Measurements from ENCODE around the gene BPIFA3. TPM values are rescaled to one million over a fixed set of nuclear protein-coding genes. Genes with fewer than 3 reads are reported as not detected.
A peak's percentile ranks its signal among the peaks of the same experiment; 100 is the strongest.

BPIFA3 gene
- total and polyA plus RNA-seq, 2 experiments from 2014 or later: not detected

GRCh38 chr20:33233129-33233774 lies 16.1 kb downstream of the BPIFA3 start:
- Histone ChIP-seq H3K4me1 (ENCODE audit: insufficient read depth) (no peaks in the 10 kb centered on the region), H3K79me2 (replicated peaks; ENCODE audit: insufficient read depth) (no peaks in the 10 kb centered on the region), H3K27ac (ENCODE audit: low read depth) (no peak overlapping the region), H3K9me2 (ENCODE audit: insufficient read depth) (no peaks in the 10 kb centered on the region), H3K4me3 (no peak overlapping the region), H3F3A (replicated peaks; ENCODE audit: low read depth) (no peaks in the 10 kb centered on the region), H3K36me3 (ENCODE audit: insufficient read depth) (no peaks in the 10 kb centered on the region), H3K27me3 (ENCODE audit: insufficient read depth) (no peaks in the 10 kb centered on the region), H4K20me1 (replicated peaks; ENCODE audit: insufficient read depth) (no peaks in the 10 kb centered on the region), H3K4me2 (no peak overlapping the region), H2AFZ (no peak overlapping the region; the same call in 1 of the 2 replicates)
- DNase-seq (ENCODE audit: low spot score) (peak; percentile 74), ATAC-seq (peak; percentile 99)
- H3K36me3 Mint-ChIP-seq (ENCODE audit: low read depth): no peaks in the 10 kb centered on the region; the same call in 2 of the 3 replicates
- no peak overlapping the region for H3K27ac Mint-ChIP-seq
- peak; percentile 53 to 84 for TF ChIP-seq CTCF (conservative IDR thresholded peaks at IDR 0.05; ENCODE audit: low read depth in 2 of 2)
- TF ChIP-seq STAT1 (IDR thresholded peaks at IDR 0.05; ENCODE audit: unreplicated experiment): no peak
- peaks cover 7% of the 10 kb centered on the region; the same call in 2 of the 3 replicates for H3K4me1 Mint-ChIP-seq
- no peaks in the 10 kb centered on the region for H3K27me3 Mint-ChIP-seq (ENCODE audit: insufficient read depth, low read depth, poor library complexity)
- no peaks in the 10 kb centered on the region for H3K9me3 Mint-ChIP-seq
- H3K4me3 Mint-ChIP-seq: no peak overlapping the region

GRCh38 chr20:33234050-33234449 lies 16.9 kb downstream of the BPIFA3 start:
- Histone ChIP-seq H3K4me1 (ENCODE audit: insufficient read depth) (no peaks in the 10 kb centered on the region), H3K27ac (ENCODE audit: low read depth) (no peak overlapping the region), H2AFZ (no peak overlapping the region), H3K27me3 (ENCODE audit: insufficient read depth) (no peaks in the 10 kb centered on the region), H3K79me2 (replicated peaks; ENCODE audit: insufficient read depth) (no peaks in the 10 kb centered on the region), H3K4me3 (no peak overlapping the region), H3K9me2 (ENCODE audit: insufficient read depth) (no peaks in the 10 kb centered on the region), H3K4me2 (no peak overlapping the region), H3F3A (replicated peaks; ENCODE audit: low read depth) (no peaks in the 10 kb centered on the region), H4K20me1 (replicated peaks; ENCODE audit: insufficient read depth) (no peaks in the 10 kb centered on the region), H3K36me3 (ENCODE audit: insufficient read depth) (no peaks in the 10 kb centered on the region)
- Mint-ChIP-seq H3K4me3 (no peak overlapping the region), H3K4me1 (peaks cover 7% of the 10 kb centered on the region; the same call in 2 of the 3 replicates), H3K36me3 (ENCODE audit: low read depth) (no peaks in the 10 kb centered on the region; the same call in 2 of the 3 replicates), H3K27ac (no peak overlapping the region), H3K27me3 (ENCODE audit: insufficient read depth, low read depth, poor library complexity) (no peaks in the 10 kb centered on the region), H3K9me3 (no peaks in the 10 kb centered on the region)
- no peak for ATAC-seq
- no peak for DNase-seq (ENCODE audit: low spot score)
- no peak for TF ChIP-seq NANOG (IDR thresholded peaks at IDR 0.05; ENCODE audit: borderline replicate concordance)
- TF ChIP-seq ETS1 (IDR thresholded peaks at IDR 0.05): no peak
- TF ChIP-seq, protein P1, sequence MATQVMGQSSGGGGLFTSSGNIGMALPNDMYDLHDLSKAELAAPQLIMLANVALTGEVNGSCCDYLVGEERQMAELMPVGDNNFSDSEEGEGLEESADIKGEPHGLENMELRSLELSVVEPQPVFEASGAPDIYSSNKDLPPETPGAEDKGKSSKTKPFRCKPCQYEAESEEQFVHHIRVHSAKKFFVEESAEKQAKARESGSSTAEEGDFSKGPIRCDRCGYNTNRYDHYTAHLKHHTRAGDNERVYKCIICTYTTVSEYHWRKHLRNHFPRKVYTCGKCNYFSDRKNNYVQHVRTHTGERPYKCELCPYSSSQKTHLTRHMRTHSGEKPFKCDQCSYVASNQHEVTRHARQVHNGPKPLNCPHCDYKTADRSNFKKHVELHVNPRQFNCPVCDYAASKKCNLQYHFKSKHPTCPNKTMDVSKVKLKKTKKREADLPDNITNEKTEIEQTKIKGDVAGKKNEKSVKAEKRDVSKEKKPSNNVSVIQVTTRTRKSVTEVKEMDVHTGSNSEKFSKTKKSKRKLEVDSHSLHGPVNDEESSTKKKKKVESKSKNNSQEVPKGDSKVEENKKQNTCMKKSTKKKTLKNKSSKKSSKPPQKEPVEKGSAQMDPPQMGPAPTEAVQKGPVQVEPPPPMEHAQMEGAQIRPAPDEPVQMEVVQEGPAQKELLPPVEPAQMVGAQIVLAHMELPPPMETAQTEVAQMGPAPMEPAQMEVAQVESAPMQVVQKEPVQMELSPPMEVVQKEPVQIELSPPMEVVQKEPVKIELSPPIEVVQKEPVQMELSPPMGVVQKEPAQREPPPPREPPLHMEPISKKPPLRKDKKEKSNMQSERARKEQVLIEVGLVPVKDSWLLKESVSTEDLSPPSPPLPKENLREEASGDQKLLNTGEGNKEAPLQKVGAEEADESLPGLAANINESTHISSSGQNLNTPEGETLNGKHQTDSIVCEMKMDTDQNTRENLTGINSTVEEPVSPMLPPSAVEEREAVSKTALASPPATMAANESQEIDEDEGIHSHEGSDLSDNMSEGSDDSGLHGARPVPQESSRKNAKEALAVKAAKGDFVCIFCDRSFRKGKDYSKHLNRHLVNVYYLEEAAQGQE (IDR thresholded peaks at IDR 0.05; ENCODE audit: unreplicated experiment): no peak
- TF ChIP-seq ZNF331 (CRISPR knock-in tag; IDR thresholded peaks at IDR 0.05; ENCODE audit: low read depth): no peak
- TF ChIP-seq CTCF (conservative IDR thresholded peaks at IDR 0.05; ENCODE audit: low read depth in 2 of 2): no peak
- no peak for TF ChIP-seq STAT1 (IDR thresholded peaks at IDR 0.05; ENCODE audit: unreplicated experiment)
- TF ChIP-seq EZH2 (IDR thresholded peaks at IDR 0.05; ENCODE audit: low read depth, unreplicated experiment): no peak
- TF ChIP-seq JUNB (IDR thresholded peaks at IDR 0.05; ENCODE audit: unreplicated experiment): no peak
- no peak for TF ChIP-seq CREB1 (CRISPR knock-in tag; IDR thresholded peaks at IDR 0.05; ENCODE audit: low read depth)
- no peak for TF ChIP-seq POLR2AphosphoS5 (IDR thresholded peaks at IDR 0.05; ENCODE audit: low read depth)
- TF ChIP-seq ZNF114 (CRISPR knock-in tag; IDR thresholded peaks at IDR 0.05): no peak
